Stimulated activated CD4-positive, alpha-beta T cell treated with anti-CD3 and anti-CD28 coated beads, Interleukin-1b, Interleukin-23, amount 100 ng/mL, for 1 hour (primary cell): ENCODE results near the gene KAZN.
"Not testable (repeated sequence)": the region's sequence is repeated elsewhere in the genome, so short reads cannot be mapped to it uniquely, and the experiment has no call there.

Source experiments
- DNase-seq, 2 donors: peaks; one replicate each; pipeline ENCODE4 v3.0.0-alpha.2; 2020; ENCODE audit warnings: low read depth in 2 of 2

KAZN gene

DNA sequence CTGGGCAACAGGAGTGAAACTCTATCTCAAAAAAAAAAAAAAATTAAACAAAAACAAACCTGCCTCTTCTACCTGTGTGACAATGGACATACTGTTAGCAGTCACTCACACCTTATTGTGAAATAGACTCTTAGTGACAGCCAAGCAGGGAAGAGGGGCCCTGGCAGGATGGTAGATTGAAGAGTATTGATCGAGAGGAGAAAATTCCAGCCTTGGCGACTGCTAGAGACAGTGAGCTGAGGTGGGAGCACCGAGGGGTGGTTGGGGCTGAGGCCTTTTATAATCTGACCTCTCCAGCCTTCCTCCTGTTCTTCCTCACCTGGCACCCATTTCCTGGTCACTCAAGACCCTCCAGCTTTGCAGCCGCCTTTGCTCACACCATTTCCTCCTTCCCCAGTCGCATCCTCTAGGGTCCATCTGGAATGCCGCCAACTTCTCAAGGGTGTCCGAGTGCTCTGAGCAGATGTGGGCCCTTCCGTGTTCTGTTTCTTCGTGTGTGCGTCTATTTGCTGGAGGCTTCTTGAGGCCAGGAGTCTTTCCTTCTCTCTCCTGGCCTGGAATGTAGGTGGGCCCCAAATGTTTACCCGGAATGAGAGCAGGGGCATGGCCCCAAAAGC lies 358.2 kb downstream of the KAZN start:
- no peak for DNase-seq

DNA sequence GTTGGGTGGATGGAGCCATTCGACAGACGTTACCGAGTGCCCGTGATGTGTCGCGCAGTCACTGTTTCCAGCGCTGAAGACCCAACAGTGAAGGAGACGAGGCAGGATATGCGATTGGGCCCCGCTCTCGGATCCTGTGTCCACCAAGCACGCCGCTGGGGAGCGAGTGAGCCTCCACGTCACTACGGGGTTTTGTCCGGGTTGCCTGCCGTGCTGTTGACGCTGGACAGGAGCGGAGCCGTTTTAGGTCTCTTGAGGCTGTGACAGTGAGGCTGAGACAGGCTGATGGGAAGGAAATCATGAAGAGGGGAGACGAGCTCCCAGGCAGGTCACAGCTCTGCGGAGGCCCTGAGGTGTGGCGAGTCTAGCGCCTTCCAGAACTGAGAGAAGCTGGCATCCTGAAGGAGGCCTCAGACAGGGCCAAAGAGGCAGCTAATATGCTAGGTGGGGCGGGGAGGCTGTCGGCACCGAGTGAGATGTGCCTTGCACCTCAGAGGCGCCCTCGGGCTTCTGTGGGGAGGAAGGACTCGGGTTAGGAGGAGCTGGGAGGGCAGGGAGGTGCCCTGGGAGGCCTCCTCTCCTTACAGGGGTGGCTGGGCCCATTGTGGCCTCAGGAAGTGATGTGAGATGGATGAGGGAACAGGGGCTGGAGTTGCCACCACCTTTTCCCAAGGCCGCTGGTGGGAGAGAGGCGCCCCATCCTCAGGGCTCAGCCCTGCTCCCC lies 359.1 kb downstream of the KAZN start:
- no peak for DNase-seq

DNA sequence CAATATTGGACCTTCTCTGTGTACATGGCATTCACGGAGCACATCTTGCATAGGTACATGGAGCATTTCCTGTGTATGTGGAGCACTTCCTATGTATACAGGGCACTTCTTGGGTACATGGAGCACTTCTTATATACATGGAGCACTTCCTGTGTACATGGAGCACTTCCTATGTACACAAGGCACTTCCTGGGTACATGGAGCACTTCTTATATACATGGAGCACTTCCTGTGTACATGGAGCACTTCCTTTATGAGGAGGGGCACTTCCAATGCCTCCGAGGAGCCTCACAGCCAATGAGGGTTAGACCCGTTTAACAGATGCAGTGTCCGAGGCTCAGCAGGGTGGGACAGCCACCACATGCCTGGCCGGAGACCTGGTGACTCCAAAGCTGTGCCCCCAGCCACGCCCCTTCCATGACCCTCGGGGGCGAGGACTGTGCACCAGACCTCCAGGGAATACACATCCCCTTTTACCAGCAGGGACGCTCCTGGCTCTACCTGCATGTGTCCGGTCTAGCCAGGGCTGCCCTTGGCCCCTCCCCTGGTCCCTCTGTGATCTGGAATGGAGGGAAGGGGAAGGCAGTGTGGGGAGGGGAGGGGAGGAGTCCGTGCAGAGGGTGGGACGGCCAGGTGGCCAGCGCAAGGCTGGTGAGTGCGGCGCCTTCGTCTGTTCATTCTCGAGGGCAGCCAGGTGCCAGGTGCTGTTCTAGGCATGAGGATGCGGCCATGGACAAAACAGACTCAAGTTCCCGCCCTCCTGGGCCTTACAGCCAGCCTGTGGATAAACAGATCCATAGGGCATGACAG lies 360.0 kb downstream of the KAZN start:
- DNase-seq = no peak

DNA sequence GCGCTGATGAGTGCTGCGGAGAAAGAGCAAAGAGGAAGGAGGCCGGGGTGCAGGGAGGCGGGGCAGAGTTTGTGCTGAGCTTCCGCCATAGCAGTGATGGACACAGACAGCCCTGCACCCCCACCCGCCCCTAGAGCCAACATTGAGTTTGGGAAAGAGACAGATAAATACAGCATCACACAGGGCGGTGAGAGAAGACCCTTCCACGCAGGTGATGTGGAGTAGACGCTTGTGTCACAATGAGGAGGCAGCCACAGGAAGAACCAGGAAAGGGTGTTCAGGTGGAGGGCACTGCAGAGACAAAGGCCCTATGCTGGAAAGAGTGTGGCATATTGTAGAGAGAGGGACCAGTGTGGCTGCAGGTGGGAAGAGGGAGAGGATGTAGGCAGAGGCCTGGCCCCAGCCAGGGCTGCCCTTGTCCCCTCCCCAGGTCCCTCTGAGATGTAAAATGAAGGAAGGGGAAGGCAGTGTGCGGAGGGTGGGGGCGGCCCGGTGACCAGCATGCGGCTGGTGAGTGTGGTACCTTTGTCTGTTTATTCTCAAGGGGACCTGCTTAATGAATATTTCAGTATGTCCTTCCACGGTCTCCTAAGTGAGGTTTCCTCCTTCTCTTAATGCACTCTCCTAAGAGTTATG lies 360.7 kb downstream of the KAZN start:
- no peak for DNase-seq

DNA sequence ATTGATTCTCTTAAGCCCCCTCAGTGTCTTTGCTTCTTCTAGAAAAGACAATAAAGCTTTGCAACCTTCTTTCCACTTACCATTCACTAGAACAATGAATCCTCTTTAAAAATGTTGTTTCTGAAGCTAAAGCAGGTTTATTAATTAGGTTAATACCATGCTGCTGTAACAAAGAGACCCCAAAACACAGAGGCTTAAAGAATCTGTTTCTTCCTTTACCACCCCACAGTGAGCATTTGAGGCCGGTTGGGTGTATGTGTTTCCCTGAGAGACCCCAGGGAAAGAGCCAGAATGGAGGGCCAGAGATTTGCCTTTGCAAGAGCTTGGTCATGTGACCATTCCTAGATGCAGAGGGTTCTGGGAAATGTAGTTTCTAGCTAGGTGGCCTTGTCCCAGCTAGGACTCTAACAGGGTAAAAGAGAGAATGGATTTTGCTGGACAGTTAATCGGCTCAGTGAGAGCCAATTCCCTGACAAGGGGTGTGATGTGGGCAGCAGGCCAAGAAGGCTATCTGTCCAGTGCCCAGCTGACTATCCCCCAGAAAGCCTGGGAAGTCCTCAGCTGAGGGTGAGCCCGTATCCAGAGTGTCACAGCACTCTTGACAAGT lies 363.3 kb downstream of the KAZN start:
- no peak for DNase-seq

DNA sequence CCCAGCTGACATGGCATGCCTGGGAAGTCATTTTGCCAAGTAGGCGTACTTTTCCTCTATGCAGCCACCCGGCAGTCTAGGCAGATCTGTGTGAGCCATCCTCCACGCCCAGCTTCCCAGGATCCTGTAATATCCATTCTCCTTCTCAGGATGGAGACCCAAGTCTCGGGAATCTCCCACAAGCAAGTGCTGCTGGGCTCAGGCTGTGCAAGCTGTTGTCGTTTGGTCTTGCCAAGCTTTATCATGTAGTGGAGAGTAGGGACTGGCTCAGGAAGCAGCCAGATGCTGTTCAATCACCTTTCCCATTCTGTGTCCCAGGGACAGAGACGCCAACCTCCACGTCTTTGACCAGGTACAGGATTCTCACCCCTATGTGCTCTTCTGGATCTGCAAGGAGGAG lies 363.9 kb downstream of the KAZN start:
- no peak for DNase-seq

DNA sequence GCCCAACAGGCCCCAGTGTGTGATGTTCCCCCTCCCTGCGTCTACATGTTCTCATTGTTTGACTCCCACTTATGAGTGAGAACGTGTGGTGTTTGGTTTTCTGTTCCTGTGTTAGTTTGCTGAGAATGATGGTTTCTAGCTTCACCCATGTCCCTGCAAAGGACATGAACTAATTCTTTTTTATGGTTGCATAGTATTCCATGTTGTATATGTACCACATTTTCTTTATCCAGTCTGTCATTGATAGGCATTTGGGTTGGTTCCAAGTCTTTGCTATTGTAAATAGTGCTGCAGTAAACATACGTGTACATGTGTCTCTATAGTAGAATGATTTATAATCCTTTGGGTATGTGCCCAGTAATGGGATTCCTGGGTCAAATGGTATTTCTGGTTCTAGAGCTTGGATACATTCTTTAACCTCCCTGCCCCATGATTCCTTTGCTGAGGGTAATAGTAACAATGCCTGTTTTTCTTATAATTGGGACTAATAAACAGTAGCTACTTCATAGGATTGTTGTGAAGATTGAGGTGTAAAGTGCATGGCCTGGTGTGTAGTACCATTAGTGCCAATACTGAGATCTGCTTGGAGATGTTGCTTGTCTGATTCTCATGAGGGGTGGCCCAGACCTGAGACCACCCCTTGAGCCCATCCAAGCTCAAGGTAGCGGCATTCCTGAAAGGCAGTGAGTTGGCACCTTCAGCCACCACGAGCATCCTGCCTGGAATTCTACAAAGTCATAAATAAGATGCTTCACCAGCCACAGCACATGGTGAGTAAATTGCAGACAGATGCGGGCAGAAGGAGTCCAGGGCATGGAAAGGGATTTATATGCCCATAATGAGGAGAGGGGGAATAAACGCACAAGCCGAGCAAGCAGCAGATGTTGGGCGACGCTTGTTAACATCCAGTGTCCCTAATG lies 365.6 kb downstream of the KAZN start:
- not testable (repeated sequence) for DNase-seq

DNA sequence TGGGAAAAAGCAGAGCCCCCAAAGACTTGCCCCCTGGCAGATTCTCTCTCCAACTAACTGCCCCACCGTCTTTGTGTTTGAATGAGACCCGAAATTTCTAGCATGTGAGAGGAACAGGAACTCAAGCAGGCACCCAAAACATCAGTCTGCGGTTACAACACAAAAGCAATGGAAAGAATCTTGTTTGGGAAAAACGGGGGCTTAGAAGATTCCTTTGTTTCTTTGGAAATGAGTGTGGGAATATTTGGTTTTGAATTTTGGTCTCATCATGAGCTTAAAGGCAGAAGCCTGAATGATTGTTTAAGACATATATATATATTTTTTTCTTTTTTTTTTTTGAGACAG lies 366.2 kb downstream of the KAZN start:
- no peak for DNase-seq

DNA sequence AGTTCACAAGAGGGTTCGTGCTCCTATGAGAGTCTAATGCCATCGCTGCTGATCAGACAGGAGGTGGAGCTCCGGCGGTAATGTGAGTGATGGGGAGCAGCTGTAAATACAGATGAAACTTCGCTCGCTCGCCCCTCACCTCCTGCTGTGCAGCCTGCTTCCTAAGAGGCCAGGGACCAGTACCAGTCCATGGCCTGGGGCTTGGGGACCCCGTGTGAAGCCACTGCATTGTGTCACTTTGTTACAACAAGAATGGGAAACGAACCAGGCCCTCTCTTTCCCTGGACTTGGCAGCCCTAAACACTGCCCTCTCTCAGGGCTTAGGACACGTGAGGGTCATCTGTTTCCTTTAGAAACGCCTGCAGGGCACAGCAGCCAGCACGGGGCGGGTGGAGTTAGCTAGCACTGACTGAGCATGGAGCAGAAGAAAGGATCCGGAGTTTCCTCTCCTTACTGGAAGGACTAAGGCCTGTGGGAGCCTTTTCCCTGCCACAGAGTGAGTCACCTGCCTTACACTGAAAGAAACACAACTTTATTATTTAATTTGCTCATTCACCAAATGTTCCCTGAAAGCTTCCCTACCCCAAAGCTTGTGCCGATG lies 369.9 kb downstream of the KAZN start:
- DNase-seq = no peak

DNA sequence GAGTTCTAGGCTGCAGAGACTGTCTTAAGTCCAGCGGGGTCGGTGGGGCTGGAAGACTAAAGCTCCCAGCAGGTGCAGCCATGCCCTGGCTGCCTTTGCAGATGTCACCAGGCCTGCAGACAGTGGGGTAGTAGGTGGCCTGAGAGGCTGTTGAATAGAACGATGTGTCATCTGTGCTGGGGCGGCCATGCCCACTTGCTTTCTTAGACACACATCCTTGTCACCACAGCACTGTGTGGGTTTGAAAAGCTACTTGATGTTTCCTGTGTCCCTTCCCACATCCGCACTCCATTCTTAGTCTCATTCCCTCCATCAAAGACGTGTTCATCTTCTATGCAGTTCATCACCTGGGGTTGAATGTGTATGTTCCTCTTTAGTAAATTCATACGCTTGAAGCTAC lies 370.5 kb downstream of the KAZN start:
- DNase-seq = no peak

DNA sequence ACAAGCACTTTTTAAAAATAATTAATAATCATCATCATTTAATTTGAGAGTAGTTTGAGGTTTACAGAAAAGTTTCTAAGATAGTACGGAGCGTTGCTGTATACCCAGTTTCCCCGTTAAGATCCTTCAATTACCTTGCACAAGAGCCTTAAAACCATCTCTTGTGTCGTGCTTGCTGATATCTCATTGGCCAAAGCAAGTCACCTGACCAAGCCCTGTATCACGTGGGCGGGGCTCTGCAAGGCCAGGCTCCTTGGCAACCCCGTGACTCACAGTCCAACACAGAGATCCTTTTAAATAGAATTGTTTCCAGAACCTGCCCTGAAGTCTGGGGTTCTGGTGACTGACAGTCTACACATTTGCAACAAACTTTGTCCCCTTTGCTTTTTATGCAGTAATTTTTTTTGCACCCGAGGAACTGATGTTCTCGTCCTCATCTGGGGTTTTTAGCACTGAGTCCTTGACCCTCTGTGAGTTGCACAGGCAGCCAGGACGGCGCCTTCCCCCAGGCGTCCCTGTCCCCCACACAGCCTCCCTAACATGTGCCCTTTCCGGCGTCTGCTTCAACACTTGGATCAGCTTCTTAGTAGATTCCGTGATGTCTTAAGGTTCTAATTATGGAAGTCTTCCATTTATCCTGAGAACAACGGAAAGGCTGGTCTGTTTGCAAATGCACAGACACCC lies 371.8 kb downstream of the KAZN start:
- DNase-seq = no peak

DNA sequence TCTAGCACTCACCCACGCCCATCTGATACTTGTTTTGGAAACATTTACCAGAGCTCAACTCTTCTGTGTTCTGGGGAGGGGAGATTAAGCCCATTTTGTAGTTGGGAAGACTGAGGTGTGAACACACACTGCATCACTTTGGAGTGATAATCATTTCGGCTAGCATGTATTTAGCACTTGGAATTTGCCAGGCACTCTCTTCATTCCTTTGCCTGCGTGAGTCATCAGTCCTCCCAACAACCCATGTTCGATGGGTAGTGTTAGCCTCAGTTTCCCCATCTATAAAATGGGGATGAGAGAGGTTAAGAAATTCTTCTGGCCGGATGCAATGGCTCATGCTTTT lies 372.3 kb downstream of the KAZN start:
- DNase-seq = no peak

DNA sequence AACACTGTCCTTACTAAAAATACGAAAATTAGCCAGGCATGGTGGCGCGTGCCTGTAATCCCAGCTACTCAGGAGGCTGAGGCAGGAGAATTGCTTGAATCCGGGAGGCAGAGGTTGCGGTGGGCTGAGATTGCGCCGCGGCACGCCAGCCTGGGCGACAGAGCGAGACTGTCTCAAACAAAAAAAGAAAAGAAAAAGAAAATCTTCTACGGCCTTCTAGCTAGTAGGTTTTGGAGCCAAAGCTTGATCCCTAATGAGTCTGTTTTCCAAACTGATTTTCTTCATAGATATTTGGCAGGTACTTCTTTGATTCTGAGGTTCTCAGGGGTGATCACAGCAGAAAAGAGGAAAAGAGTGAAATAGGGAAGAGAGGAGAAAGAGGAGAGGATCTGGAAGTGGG lies 372.7 kb downstream of the KAZN start:
- no peak for DNase-seq

DNA sequence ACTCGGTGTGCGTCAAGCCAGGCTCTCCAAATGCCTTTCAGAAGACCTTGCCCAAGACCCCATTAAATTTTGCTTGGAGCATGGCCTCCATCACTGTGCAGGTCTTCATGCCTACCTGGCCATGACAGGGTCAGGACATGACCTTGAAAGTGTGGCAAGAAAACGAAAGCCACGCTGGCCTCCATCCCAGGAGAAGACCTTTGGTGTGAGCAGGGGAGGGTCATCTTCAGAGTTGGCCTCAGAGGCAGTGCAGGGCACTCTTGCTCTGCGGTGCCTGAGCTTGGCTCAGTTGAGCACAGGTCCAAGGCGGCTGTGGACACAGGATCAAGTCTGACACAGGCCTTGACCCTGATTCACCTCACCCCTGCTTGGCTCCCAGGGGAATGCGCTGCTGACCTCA lies 373.6 kb downstream of the KAZN start:
- no peak for DNase-seq

DNA sequence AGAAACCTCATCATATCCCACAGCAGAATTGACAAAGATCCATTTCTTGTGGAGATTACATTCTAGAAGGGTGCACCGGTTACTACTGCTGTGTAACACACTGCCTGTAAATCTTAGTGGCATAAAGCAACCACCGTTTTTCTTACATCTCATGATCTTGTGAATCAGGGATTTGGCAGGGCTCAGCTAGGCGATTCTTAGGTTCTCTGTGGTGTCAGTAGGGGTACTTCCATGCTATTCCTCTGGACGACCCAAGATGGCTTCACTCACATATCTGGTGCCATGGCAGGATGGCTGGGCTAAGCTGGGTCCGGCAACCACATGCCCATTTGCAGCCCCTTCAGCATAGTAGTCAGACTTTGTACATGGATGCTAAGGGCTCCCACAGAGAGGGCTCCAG lies 375.3 kb downstream of the KAZN start:
- DNase-seq = no peak

DNA sequence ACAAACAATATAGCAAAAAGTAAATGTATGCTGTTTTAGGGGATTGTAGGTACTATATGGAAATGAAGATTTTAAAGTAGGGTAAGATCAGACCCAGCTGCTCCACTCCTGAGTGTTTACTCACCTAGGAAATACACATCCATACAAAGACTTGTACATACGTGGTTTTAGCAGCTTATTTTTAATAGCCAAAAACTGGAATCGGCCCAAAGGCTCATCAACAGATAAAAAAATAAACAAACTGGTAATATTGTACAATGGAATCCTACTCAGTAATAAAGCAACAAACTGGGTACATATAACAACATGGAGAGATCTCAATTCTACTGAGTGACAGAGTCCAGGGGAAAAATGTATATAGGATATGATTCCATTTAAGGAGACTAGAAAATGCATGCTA lies 375.9 kb downstream of the KAZN start:
- DNase-seq = no peak

DNA sequence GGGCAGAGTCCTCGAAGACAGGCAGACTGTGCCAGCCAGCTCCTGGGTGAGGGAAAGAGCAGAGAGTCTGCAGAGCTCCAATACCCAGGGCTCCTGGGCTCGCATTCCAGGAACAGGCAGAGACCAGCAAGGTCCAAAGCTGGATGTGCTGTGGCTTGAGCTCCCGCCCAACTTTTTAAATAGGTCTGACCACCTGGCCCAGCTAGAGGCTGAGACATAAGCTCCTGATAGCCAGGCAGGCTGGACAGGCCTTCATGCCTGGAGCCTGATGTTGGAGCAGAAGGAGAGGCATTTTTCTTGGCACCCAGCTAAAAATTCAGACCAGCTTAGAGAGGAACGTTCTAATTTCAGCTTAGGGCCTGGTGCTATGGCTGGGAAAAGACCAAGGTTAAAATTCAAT lies 376.6 kb downstream of the KAZN start:
- DNase-seq = no peak

DNA sequence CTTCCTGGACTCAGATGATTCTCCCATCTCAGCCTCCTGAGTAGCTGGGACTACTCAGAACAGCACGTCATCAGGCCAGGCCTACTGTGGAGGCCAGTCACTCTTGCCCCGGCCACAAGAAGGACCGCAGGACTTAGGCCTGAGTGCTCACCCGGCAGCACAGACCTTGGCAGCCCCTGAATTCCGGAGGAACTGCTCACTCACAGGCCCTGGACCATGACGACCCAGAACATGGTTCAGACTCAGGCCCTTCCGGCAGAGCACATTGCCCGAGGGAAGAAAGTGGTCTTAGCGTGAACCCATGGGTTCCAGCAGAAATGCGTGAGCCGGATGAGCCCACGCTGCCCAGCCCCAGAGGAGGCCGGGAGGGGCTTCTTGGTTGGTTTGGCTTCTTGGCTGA lies 377.8 kb downstream of the KAZN start:
- no peak for DNase-seq

DNA sequence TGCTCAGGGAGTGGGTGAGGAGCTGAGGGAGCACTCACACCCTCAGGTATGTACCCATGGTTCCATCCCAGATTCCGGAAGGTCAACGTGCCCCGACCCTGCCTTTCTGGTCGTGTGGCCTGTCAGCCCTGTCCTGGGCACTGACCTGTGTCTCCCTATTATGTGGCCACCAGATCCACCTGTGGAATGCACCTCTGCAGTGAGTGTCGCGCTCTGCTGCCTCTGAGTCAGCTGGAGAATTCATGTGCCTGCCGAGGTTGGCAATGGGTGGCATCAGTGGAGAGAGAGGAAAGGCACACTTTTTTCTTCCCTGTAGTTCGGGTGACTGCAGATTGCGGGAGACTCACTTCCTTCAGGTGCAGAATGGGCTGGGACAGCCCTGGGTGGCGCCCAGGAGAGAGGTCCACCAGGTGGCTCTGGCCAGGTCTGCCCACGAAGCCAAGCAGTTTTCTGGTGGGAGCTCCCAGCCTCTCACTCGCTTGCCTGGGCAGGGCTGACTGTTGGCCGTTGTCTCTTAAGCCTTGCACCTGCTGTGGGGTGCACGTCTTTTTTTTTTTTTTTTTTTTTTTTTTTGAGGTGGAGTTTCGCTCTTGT lies 378.9 kb downstream of the KAZN start:
- no peak for DNase-seq
